ENCODE measurements around the gene NEDD8.

DNA sequence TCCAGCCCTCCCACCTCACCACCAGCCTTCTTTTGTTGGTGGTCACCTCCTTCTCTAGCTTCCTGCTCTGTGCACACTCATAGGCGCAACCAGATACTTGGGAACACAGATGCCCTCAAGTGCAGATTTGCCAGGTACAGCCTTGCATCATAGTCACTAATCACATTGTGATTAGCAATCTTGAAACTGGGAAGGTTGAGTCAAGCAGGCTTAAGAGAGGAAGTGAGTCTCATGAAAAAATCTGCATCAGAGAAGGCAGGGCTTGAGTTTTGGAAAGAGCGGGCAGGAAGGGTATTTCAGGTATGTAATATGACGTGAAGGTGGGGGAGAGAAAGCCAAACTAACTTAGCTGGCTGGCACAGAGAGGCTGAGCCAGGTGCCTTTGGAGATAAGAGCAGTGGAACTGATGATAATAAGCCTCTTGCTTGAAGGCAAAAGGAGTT, 42.0 kb upstream of the NEDD8 start:
- TF ChIP-seq NFIC (IDR thresholded peaks at IDR 0.05), result no peak
- no peak for TF ChIP-seq CEBPB (IDR thresholded peaks at IDR 0.05)
- no peak for TF ChIP-seq USF1 (IDR thresholded peaks at IDR 0.05)
- TF ChIP-seq YY1 (IDR thresholded peaks at IDR 0.05; ENCODE audit: low read depth), result no peak
- TF ChIP-seq, protein P1, sequence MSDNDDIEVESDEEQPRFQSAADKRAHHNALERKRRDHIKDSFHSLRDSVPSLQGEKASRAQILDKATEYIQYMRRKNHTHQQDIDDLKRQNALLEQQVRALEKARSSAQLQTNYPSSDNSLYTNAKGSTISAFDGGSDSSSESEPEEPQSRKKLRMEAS (IDR thresholded peaks at IDR 0.05), result no peak
- TF ChIP-seq CREB1 (IDR thresholded peaks at IDR 0.05; ENCODE audit: low read depth), result no peak
- TF ChIP-seq EGR1 (IDR thresholded peaks at IDR 0.05), result no peak
- no peak for TF ChIP-seq EP300 (IDR thresholded peaks at IDR 0.05; ENCODE audit: borderline replicate concordance)
- TF ChIP-seq, protein P2, sequence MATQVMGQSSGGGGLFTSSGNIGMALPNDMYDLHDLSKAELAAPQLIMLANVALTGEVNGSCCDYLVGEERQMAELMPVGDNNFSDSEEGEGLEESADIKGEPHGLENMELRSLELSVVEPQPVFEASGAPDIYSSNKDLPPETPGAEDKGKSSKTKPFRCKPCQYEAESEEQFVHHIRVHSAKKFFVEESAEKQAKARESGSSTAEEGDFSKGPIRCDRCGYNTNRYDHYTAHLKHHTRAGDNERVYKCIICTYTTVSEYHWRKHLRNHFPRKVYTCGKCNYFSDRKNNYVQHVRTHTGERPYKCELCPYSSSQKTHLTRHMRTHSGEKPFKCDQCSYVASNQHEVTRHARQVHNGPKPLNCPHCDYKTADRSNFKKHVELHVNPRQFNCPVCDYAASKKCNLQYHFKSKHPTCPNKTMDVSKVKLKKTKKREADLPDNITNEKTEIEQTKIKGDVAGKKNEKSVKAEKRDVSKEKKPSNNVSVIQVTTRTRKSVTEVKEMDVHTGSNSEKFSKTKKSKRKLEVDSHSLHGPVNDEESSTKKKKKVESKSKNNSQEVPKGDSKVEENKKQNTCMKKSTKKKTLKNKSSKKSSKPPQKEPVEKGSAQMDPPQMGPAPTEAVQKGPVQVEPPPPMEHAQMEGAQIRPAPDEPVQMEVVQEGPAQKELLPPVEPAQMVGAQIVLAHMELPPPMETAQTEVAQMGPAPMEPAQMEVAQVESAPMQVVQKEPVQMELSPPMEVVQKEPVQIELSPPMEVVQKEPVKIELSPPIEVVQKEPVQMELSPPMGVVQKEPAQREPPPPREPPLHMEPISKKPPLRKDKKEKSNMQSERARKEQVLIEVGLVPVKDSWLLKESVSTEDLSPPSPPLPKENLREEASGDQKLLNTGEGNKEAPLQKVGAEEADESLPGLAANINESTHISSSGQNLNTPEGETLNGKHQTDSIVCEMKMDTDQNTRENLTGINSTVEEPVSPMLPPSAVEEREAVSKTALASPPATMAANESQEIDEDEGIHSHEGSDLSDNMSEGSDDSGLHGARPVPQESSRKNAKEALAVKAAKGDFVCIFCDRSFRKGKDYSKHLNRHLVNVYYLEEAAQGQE (IDR thresholded peaks at IDR 0.05; ENCODE audit: low read depth), result no peak

Measured in Ishikawa (cell line).